Hippocampal formation (tissue), 2 donors: Measurements from ENCODE around the gene KLHL29.

ENCODE experiments used
- DNase-seq, 2 donors: peaks; one replicate each; lab custom pipeline; 2025; lab: John Stamatoyannopoulos, UW

The KLHL29 gene

DNA sequence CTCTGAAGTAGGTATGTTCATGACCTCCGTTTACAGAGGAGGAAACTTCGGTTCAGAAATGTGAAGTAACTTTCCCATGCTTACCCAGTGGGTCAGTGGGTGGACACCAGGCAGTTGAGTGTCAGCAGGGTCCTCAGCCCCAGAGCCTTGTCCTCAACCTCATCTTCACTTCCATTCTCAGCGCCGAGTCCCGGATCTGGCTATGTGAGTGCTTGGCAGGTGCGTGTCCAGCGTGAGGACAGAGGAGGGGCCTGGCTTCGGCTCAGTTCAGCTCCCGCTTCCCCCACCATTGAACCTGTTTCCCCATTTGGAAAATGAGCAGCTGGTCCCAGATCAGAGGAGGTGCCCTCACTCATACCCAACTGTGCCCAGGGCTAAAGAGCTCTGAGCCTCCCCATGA is 274.3 kb downstream of the KLHL29 start:
- no peak for DNase-seq

DNA sequence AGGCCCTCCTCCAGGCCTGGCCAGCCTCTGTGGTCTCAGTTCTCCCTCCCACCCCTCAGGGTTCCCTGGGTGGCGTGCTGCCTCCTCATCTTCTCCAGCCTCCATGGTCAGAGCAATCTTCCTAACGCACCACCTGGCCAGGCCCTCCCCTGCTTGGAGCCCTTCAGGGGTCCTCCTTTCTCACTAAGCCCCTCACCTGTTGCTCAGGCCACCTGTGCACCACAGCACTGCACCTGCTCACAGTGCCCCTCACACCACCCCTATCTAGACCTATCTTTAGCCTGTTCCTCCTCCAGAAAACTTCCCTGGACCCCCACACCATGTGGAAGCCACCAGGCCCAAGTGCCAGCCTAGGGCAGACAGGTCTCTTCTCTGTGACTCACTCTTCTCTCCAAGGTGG is 274.8 kb downstream of the KLHL29 start:
- DNase-seq = no peak

DNA sequence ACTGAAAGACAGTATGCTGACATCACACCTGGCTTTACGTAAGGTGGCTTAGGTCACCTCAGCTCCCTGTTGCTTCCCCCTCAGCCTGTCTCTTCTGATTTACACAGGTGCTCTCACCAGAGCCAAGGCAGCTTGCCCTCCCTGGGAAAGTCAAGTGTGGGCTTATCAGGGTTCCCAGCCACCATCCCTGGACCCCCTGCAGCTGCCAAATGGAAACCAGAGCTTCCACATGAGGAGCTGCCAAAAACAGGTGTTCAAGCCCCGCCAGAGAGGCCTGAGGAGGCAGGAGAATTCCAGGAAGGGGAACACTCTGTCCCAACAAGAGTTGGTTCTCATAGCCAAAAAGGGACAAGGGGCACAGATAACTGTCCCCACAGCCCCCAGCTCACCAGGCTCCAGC is 275.3 kb downstream of the KLHL29 start:
- DNase-seq = no peak

DNA sequence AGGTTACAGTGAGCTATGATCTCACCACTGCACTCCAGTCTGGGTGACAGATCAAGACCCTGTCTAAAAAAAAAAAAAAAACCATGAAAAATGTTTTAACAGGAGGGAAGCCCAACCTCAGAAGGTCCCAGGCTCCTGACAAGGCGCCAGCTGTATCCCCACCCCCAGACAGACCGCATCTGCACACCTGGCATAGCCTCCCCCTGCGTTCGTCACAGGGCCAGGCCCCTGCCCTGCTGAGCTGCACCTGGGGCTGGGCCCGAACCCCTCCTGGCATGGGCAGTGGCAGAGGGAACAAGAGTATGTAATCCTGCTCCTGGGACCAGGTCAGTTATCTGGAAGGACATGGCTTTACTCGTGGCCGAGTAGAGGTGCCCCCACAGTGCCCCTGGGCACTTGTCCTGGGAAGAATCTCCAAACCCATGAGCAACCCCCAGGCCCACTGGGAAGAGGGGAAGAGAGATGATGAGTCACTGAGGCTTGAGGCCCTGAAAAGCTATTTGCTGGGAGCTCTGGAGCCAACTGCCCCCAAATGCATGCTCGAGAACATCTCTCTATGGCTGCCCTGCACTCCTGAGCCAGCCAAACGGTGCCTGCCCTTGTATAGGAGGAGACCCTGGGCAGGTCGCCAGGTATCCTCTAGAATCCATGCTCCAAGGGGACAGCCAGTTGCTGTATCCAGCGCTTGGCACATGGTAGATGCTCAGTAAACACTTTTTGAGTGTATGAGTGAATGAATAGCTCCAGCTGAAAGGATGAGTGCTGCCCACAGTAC is 276.5 kb downstream of the KLHL29 start:
- no peak for DNase-seq

DNA sequence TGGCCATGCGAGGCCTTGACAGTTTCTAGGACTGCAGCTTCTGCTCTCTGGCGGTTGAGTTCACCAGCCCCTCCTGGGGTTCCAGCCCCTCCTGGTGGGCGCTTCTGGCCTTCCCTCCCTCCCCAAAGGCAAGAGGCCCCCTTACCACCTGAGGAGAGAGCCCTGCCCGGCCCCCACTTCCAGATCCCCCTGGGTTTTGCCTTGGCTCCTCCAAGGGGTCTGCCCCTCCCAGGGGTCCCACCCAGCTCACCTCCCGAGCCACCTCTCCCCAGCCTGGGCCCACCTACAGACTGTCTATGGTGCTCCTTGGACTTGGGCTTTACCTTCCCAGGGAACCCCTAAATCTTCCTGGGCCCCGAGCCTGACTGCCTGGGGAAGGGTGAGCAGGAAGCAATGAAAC is 277.5 kb downstream of the KLHL29 start:
- DNase-seq = no peak

DNA sequence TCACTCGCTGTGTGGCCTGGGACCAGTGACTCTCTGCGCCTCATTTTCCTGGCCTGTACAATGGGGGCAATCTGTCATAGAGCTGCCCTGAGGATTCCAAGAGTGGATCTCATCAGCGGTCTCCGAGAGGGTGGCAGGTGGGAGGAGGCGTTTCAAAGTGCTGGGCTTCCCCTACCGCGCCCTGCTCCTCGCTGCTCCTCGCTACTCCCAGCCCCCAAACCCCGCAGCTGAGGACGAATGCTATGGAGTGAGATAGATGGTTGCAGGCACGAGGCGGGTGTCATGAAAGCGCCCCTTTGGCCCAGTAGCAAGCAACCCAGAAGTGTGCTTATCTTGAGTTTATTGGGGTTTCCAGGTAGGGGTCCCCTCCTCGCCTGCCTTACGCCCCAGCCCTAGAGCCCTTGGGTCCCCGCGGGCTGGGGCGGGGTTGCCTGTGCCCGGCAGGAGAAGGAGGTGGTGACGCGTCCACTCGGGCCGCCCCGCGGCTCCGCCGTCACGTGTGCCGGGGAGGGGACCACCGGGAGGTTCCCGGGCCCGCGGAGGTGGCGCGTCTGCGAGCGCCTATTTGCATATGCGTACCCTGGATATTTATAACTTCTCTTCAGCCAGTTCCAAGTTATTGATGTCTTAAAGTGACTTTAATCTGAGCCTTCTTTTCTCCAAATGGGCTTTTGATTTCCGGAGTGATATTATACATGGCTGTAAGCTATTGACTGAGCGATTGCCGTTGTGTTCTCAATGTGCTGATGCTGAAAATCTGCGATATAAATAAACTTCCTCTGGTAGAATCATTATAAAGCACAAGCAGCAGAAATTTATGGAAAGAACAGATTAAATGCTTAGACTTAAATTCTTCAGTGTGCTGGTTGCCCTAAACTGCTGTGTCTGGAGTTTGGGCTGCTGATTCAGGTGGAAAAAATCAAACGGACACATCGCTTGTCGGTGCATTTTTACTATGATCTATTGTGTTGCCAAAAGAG is 278.3 kb downstream of the KLHL29 start:
- DNase-seq = no peak

DNA sequence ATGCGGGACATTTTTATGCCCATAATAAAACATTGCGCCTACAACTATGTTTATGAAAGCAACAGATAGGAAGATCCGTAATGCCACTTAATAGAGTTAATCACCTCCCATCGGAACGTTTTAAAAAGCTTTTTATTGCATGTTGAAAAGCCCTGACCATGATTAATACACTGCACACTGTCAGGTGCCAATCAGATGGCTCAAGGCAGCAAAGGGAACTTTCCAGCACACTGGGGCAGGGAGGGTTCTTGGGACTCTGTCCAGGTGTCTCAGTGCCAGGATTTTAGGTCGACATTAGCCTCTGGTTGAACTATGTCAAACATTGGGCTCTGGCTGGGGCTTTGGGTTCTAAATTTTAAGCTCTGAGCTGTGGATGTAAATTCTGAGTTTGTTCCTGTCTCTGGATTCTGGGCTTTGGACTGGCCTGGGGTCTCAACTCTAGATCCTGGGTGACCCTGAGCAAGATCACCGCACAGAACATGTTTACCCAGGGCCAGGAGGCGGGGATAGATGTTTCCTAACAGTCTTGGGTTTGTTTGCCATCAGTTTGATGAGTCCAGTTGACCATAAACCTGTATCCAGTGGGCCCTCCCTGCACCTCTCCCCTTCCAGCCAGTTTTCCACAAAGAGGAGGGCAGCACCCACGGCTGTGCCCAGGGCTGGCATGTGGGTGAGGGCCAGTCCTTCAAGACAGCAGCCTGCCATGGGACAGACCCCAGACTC is 279.2 kb downstream of the KLHL29 start:
- DNase-seq = no peak

DNA sequence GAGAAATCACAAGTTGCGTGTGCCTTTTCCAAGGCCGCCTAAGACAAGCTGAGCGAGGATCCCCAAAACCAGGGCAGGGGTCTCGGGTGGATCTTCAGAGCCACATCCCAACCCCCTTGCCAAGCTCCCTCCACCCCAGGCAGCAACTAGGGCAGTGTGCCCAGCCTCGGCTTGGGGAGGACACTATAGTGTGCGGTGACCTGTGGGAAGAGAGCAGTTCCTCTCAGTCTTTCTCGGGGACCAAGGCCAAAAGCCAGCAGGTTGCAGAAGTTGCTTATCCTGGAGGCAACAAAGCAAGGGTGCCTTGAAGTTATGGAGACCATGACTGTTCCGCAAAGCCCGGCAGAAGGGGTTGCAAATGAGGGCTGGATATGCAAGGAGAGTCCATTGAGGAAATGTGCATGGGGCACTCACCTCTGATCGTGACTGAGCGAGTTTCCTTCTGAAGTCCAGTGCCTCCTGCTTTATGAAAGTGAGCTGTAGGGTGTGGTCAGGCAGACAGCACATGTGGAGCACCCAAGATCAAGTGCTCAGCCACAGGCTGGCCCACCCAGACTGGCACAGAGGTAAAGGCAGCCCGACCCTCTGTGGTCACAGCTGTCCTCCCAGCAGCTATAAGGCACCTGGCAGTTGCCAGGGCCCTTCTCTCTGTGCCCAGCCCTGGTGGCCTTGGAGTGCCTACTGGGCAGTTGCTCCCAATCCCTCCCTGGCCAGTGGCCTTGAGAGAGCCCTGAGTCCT is 281.4 kb downstream of the KLHL29 start:
- DNase-seq = no peak

DNA sequence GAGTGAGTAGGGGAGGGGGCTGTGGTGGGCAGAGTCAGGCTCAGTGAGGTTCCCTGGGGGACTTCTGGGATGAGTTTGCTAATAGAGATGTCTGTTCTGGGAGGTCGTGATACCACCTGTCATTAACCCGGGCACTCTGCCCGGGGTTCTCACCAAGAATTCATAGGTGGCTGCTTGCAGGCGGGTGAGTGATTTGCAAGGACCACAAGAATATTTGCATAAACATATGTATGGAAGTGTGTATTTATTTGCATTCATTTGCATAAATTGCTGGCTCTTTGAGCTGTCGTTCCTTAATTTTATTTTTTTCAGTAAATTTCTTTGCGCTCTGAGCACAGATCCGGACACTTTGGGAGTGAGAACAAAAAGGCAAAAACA is 282.0 kb downstream of the KLHL29 start:
- DNase-seq = no peak

DNA sequence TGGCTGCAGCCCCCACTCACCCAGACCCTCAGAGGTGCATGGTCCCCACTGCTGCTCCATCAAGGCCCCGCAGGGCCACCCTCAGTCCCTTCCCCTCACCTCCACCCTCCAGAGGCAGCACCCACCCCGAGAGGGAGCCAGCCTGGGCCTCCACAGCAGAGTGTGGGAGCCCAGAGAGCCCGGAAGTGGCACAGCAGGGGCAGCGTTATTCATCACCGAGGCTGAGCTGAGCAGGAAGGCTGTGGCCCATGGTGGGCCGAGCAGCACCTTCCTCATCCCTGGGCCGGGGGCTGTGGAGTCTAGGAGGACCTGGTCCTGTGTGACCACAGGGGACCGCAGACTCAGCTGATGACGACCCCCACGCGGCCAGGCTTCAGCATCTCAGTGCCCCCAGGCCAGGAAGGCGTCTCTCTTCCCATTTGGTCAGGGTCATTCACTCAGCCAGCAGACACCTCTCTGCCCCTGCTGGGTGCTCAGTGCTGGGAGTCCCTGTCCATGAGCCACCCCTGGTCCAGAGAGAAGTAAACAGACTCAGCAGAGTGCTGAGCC is 283.9 kb downstream of the KLHL29 start:
- no peak for DNase-seq

DNA sequence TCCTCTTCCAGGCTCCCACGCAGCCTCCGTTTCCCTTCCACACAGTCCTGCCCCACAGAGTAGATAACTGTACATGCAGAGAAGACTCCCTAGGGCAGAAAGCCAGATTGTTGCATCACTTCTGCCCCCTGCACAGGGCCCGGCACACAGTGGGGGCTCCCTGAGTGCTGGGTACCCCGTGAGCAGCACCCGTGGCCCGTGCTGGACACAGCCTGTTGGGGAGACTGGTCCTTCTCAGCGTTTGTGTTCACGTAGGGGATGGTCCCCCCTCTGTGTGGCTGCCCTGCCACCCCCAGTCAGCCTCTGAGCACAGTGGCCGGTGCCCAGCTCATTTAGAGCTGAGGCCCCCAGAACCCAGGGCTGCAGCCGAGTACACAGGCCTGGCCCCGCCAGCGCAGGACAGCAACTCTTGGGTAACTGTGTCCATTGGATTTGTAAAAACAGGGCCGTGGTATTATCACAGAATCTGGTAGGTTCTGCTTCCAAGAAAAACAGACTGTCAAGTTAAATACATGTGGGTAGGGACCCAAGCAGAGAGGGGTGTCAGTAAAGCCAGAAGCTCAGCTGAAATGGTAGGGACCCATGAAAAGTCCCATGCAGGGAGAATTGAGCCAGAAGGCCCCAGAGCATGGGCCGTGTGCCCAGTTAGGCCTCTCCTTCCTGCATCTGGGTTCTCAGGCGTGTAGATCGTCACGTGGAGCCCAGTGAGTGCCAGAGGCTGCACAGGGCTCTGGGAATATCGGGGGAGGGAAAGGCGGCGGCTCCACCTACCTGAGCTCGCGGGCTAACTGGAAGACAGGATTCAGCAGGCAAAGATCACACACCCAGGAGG is 284.6 kb downstream of the KLHL29 start:
- DNase-seq = peak; percentile 17 to 21

DNA sequence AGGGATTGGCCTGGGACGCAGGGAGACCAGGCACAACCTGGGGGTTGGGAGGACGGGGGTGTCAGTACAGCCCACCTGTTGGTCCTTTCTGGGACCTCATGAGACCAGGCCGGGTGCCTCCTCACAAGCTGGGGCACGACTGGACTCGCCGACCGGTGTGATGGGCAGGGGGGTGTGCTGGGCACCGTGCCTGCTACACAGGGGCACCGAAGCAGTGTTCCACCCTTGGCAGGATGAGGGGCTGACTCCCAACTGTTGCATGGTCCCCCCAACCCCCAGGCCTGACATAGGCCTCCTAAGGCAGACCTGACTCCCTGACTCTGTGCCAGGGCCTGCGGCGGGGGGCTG is 285.2 kb downstream of the KLHL29 start:
- no peak for DNase-seq

DNA sequence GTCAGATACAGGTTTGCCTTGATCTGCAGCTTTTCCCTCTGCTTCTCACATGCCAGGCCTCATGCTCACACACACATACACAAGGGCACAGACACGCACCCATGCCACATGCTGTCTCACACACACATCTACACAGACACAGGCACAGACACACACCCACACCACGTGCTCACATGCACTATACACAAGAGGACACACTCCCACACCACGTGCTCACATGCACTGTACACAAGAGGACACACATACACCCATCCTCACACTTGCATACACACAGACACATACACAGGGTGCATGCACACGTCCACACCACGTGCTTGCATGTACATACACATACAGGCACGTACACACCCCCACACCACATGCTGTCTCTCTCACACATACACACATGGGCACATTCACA is 288.1 kb downstream of the KLHL29 start:
- no peak for DNase-seq

DNA sequence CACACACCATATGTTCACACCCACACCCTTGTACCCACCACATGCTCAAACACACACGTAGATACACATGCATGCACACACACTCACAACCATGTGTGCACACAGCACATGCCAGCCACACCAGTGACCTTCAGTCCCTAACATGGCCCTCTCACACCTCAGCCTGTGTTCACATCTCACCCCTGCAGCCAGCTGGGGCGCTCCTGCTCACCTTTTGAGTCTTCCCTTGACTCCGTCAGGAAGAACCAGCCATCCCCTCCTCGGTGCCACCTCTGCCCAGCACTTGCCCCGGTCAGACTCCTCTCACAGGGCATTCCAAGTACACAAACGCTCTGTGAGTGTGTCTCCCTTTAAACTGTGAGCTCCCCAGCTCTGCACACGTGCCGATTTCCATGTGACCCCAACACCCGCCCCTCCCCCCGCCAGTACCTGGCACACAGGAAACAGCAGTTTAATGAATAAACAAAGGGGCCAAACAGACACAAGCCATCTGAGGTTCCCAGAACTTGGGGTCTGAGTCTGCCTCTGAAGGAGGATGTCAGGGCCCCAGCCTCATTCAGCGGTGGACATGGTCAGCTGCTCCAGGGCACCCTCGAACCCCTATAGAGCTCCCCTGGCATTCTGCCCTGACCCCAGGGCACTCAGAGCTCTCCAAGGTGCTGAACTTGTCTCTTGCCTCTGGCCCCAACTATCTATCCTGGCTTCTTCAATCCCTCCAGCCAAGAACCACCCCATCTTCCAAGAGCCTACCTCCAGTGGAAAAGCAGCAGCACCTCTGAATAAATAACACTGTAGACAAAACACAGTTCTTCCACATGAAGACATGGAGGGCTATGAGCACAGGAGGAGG is 289.1 kb downstream of the KLHL29 start:
- no peak for DNase-seq

DNA sequence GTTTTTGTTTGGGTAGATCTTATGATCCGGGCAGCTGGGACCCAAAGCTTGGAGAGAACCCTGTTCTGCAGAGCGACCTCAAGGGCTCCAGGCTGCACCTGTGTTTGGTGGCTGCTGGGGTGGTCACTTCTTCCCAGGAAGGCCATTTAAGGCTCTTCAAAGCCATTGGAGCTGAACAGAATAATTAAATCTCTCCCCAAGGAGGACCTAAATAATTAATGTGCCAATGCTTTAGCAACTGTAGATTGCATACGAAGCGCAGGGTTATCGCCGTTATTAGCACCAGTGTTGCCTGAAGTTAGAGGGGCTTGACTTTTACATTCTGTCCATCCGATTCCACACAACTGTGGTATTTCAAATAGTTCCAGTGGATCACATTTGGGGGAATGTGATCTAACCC is 290.5 kb downstream of the KLHL29 start:
- no peak for DNase-seq

DNA sequence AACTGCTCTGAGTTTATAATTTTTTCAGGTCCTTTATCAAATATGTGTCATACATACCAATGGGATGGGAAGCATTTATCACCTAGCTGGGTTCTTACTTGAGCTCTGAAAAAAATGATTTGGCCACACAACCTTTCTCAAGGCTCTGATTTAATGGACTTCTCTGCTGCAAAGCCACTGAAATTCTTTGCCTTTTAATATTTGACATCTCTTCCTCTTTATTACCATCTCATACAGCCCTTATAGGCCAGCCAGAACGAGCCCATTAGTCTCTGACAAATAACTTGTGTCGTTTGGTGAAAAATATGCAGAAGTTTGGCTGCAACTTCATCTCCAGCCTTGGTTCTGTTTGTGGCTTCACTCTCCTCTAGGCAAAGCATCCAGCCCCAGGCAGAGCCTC is 292.9 kb downstream of the KLHL29 start:
- no peak for DNase-seq

DNA sequence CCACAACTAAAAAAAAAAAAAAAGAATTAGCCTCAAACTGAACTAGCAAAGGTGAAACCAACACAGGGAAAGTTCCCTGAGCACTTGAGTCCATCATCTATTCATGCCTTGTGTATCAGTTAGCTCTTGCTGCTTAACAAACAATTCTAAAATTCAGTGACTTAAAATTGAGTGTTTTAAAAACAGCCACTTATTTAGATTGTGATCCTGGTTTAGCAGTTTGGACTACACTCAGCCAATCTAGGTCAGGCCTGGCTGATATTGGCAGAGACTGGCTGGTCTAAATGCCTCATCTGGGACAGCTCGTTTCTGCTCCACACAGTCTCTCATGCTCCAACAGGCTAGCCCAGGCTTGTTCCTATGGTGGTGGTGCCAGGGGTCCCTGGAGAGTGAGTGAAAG is 294.1 kb downstream of the KLHL29 start:
- no peak for DNase-seq

DNA sequence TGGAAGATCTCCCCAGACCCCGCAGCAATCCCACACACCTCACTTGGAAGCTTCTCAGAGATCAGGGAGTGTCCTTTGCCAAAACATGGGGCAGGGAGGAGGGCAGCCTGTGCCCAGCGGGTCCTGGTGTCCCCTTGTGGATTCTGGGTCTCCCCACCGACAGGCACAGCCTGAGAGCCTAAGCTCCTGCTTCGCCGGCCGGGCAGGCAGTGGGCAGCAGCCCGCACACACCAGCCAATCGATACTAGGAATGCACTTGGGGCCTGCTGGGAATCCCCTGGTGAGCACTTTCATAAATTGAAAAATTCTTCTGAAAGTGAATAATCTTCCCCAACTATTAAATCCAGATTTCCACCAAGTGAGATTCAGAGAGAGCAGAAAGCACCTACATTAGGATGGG is 296.0 kb downstream of the KLHL29 start:
- DNase-seq = no peak

DNA sequence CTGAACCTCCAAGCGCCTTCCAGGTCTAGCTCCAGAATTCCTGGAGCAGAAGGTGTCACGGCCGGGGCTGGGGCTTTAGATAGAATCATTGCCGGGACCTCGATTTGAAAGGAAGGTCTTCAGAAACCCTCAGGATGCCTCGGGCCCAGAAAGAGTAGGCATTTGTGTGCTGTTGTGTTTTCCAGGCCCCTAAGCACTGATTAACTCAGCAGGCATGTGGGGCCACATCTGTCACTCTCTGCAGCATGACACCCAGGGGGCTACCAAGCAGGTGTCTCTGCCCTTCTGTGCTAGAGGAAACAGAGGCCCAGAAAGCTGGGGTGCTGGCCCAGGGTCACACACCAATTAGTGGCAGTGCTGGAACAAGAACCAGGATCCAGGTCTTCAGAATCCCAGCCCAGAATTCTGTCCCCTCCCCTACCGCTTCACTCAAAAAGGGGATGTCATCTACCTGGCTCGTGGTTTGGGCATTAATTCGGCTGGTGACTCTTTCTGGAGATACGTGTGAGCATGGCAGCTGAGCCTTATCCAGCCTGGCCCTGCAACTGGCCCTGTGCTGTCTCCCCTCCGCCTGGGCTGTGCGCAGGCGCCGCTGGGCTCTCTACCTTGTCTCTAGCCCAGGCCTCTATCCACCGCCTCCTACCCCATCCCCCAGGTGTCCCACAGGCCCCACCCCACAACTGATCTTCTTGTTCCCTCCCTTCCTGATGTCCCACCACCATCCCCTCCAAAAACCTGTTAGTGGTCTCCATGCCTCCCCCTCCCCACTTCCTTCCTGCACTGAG is 296.6 kb downstream of the KLHL29 start:
- no peak for DNase-seq
